ENCODE data around the gene LRRTM3.

LRRTM3 gene

GRCh38 chr10:66940965-66941364 lies 15.1 kb downstream of the LRRTM3 start:
- DNase-seq: no peak

- DNase-seq: no peak
These were observed 15.7 kb downstream of the LRRTM3 start for GRCh38 chr10:66941491-66941890.

GRCh38 chr10:66942407-66942806 lies 16.6 kb downstream of the LRRTM3 start:
- no peak for DNase-seq

- DNase-seq: no peak
These were observed 17.8 kb downstream of the LRRTM3 start for GRCh38 chr10:66943590-66943989.

- no peak for DNase-seq
These were observed 26.1 kb downstream of the LRRTM3 start for GRCh38 chr10:66951896-66952295.

- no peak for DNase-seq
These were observed 32.6 kb downstream of the LRRTM3 start for GRCh38 chr10:66958466-66958865.

GRCh38 chr10:66964946-66965345 lies 39.1 kb downstream of the LRRTM3 start:
- no peak for DNase-seq

- DNase-seq: no peak
These were observed 54.5 kb downstream of the LRRTM3 start for GRCh38 chr10:66980246-66980815.

- DNase-seq: no peak
These were observed 55.7 kb downstream of the LRRTM3 start for GRCh38 chr10:66981361-66982052.

- DNase-seq: no peak
These were observed 56.2 kb downstream of the LRRTM3 start for GRCh38 chr10:66982053-66982420.

- no peak for DNase-seq
These were observed 57.1 kb downstream of the LRRTM3 start for GRCh38 chr10:66982792-66983474.

- DNase-seq: no peak
These were observed 57.6 kb downstream of the LRRTM3 start for GRCh38 chr10:66983475-66983818.

- no peak for DNase-seq
These were observed 64.5 kb downstream of the LRRTM3 start for GRCh38 chr10:66990143-66990830.

GRCh38 chr10:66996996-66997395 lies 71.2 kb downstream of the LRRTM3 start:
- DNase-seq: no peak

GRCh38 chr10:66999762-67000545 lies 74.1 kb downstream of the LRRTM3 start:
- no peak for DNase-seq

- no peak for DNase-seq
These were observed 78.9 kb downstream of the LRRTM3 start for GRCh38 chr10:67004690-67005089.

GRCh38 chr10:67005981-67006380 lies 80.1 kb downstream of the LRRTM3 start:
- DNase-seq: no peak

- no peak for DNase-seq
These were observed 85.6 kb downstream of the LRRTM3 start for GRCh38 chr10:67011480-67011879.

- no peak for DNase-seq
These were observed 86.1 kb downstream of the LRRTM3 start for GRCh38 chr10:67011981-67012380.

GRCh38 chr10:67015225-67015624 lies 89.4 kb downstream of the LRRTM3 start:
- no peak for DNase-seq

GRCh38 chr10:67017218-67017617 lies 91.4 kb downstream of the LRRTM3 start:
- DNase-seq: no peak

- DNase-seq: no peak
These were observed 96.3 kb downstream of the LRRTM3 start for GRCh38 chr10:67022099-67022498.

- DNase-seq: no peak
These were observed 108.0 kb downstream of the LRRTM3 start for GRCh38 chr10:67033878-67034277.

Data from stimulated activated CD4-positive, alpha-beta T cell treated with anti-CD3 and anti-CD28 coated beads, Interleukin-4, amount 100 ng/mL, for 4 hours (primary cell).